GM12891 (cell line): ENCODE data around the gene RDH8.
A peak's percentile ranks its signal among the peaks of the same experiment; 100 is the strongest.

ENCODE experiments used
- DNase-seq: peaks from one replicate; pipeline ENCODE4 v3.0.0; 2011; ENCODE audit warnings: low spot score; ENCODE audit not compliant: insufficient read length
- FAIRE-seq: peaks from 2 replicates; lab custom pipeline; 2011; peaks lifted over from hg19 to GRCh38; lab: Jason Lieb, UNC
- PAX5 ChIP-seq: IDR thresholded peaks from 2 replicates; pipeline ENCODE4 v1.6.1; 2011; ENCODE audit warnings: low read length, moderate library complexity, mild to moderate bottlenecking; ENCODE audit not compliant: insufficient read depth, severe bottlenecking
- POLR2A ChIP-seq: IDR thresholded peaks from 2 replicates; pipeline ENCODE4 v1.6.1; 2011; ENCODE audit warnings: low read depth, low read length, control low read depth
- POLR2AphosphoS5 ChIP-seq: IDR thresholded peaks from 2 replicates; pipeline ENCODE4 v1.6.1; 2011; ENCODE audit warnings: low read depth, low read length, control low read depth
- POU2F2 ChIP-seq: IDR thresholded peaks from 2 replicates; pipeline ENCODE4 v1.6.1; 2011; ENCODE audit warnings: low read depth, mild to moderate bottlenecking, control low read depth, low read length, moderate library complexity
- SPI1 ChIP-seq: IDR thresholded peaks from 2 replicates; pipeline ENCODE4 v1.6.1; 2011; ENCODE audit warnings: low read depth, low read length, control low read depth
- TAF1 ChIP-seq: IDR thresholded peaks from 2 replicates; pipeline ENCODE4 v1.6.1; 2011; ENCODE audit warnings: low read depth, low read length, control low read depth

RDH8 gene

GRCh38 chr19:10005632-10006334 is 7.5 kb upstream of the RDH8 start:
- TF ChIP-seq POLR2A, result no peak
- no peak for TF ChIP-seq POLR2AphosphoS5
- no peak for TF ChIP-seq TAF1
- TF ChIP-seq PAX5, result no peak
- no peak for TF ChIP-seq POU2F2
- TF ChIP-seq SPI1, result no peak
- FAIRE-seq (no peak), DNase-seq (no peak)

GRCh38 chr19:10006335-10006708 is 7.0 kb upstream of the RDH8 start:
- FAIRE-seq, result no peak

GRCh38 chr19:10006752-10007323 is 6.4 kb upstream of the RDH8 start:
- DNase-seq, result no peak
- no peak for TF ChIP-seq PAX5
- no peak for TF ChIP-seq TAF1
- no peak for TF ChIP-seq POU2F2
- no peak for TF ChIP-seq SPI1
- no peak for TF ChIP-seq POLR2AphosphoS5
- no peak for TF ChIP-seq POLR2A
- FAIRE-seq, result no peak

More at GRCh38 chr19:10006335-10006708, 7.0 kb upstream of the RDH8 start:
- TF ChIP-seq POU2F2 (no peak), POLR2A (no peak), POLR2AphosphoS5 (no peak), PAX5 (no peak), SPI1 (no peak), TAF1 (no peak)
- no peak for DNase-seq

DNA sequence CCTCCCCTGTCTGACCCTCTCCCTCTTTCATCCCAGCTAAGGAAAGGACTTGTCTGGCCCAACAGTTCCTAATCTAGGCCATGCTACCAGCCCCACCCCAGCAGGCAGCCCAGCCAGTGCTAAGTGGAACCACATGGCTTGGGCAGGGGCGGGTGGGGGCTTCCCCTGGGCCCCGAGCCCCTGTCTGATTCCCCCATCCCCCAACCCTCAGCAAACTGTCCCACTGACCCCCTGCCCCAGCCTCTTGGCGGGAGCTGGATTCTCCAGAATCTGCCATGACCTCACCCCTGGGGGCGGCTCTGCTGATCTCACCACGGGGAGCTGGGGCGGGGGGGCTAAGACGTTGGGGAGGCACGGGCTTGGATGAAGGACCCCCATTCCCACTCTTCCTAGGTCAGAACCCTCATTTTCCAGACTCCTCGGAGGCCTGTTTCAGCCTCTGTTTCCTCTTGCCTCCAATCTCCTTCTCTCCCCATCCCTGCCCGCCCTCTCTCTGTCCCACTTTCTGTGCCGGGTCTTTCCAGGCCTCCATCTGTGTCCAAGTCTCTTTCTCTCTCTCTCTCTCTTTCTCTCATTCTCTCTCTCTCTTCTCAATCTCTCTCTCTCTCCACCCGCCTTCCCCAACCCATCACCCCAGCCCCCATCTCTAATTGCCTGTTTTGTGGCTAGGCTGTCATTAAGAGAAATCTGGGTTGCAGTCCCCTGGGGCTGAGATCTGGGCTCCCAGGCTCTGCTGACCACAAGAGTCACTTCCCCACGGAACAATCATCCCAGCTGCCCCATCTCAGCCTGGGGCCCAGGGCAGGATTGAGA is 5.7 kb upstream of the RDH8 start:
- TF ChIP-seq POU2F2 (no peak), SPI1 (no peak), POLR2AphosphoS5 (no peak), TAF1 (no peak), PAX5 (no peak), POLR2A (no peak)
- FAIRE-seq (no peak), DNase-seq (no peak)

GRCh38 chr19:10008184-10008765 is 5.0 kb upstream of the RDH8 start:
- TF ChIP-seq TAF1 (no peak), SPI1 (no peak), POU2F2 (no peak)
- FAIRE-seq (peak; percentile 16), DNase-seq (no peak)

DNA sequence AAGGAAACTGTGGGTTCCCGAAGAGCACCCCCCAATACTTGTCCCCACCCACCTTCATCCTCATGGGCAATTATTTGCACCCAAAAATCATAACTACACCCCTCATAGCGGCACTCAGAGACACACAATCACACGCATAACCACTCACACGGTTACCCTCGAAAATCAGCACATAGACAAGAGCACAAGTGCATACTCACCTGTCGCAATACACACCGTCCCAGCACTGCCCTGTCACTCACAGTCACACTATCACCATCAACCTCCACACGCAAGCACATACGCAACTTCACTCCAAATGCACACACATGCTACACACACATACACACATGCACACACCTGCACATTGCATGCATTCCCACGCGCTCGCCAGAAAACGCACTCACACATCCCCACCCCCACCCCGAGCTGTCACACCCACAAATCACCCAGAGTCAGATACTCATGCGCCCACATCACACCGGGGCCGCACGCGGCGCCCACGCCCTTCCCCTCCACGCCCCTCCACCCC is 3.5 kb upstream of the RDH8 start:
- TF ChIP-seq TAF1 (no peak), PAX5 (no peak), POLR2A (no peak), POLR2AphosphoS5 (no peak), SPI1 (no peak), POU2F2 (no peak)
- no peak for DNase-seq
- FAIRE-seq, result no peak

DNA sequence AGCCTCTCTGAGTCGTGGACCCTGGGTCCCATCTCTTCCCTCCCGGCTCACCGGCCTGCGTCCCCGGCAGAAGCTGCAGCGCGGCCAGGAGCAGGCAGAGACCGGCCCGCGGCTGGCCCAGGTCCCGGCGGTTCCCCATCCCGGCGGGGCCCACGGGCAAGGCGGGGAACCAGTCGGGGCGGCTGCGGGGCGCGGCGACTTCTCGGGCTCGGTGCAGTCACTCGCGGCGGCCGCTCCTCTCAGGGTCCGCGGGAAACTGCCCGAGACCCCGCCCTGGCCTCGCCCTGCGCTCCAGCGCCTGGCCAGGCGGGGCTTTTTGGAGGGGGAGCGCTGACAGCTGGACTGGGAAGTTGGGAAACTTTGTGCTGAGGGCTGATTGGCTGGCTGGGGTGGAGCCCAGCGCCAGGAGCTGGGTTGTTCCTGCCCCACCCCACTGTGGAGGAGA is 3.0 kb upstream of the RDH8 start, which contains the start of gene COL5A3:
Gene COL5A3 (minus strand): TSS at position 258 of the 445 bp plus-strand sequence. CDS start 119 bp downstream, at position 139.
- no peak for TF ChIP-seq POLR2AphosphoS5
- no peak for TF ChIP-seq TAF1
- no peak for TF ChIP-seq PAX5
- no peak for TF ChIP-seq POU2F2
- TF ChIP-seq POLR2A, result no peak
- TF ChIP-seq SPI1, result no peak
- DNase-seq, result no peak
- no peak for FAIRE-seq

DNA sequence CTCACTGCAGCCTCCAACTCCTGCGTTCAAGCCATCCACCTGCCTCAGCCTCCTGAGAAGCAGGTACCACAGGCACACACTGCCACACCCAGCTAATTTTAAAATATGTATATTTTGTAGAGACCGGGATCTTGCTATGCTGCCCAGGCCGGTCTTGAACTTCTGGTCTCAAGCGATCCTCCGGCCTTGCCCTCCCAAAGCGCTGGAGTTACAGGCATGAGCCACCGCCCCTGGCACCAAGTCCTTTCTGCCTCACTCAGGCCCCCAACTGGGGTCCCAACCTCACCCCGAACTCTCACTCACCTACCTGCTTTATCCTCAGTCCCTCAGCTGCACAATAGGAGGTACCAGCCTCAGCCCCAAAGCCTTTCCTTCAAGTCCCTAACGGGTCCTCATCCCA is 2.3 kb upstream of the RDH8 start:
- DNase-seq (no peak), FAIRE-seq (no peak)
- TF ChIP-seq PAX5 (no peak), TAF1 (no peak), POU2F2 (no peak), SPI1 (no peak), POLR2A (no peak), POLR2AphosphoS5 (no peak)
